Endometrial microvascular endothelial cells (primary cell): Measurements from ENCODE around the gene CACNA1C. TPM values are rescaled to one million over a fixed set of nuclear protein-coding genes. Genes with fewer than 3 reads are reported as not detected.

ENCODE experiments used
- in situ Hi-C: cut with HindIII; loops from 2 replicates; pipeline ENCODE4 v1.10.0; 2017; ENCODE audit warnings: low sequenced_read_pairs, low pct_unique_long_range_greater_than_20kb; ENCODE audit errors: inconsistent ontology term
- total RNA-seq: library from RNA; depleted of rRNA; stranded (reverse); fragments of >200 nt; gene quantifications from one replicate; pipeline ENCODE4 v1.2.3, GENCODE V29; 2015; ENCODE audit errors: inconsistent ontology term

CACNA1C gene
- total RNA-seq, 1 donor from 2014 or later = not detected

GRCh38 chr12:2064071-2064507 lies 11.3 kb downstream of the CACNA1C start:
- in situ Hi-C loops = no loop called here

- in situ Hi-C loops = no loop called here
Measured at GRCh38 chr12:2068653-2069052, 15.9 kb downstream of the CACNA1C start.

GRCh38 chr12:2070440-2071045 lies 17.8 kb downstream of the CACNA1C start:
- in situ Hi-C loops = no loop called here

- in situ Hi-C loops = no loop called here
Measured at GRCh38 chr12:2074792-2075191, 22.0 kb downstream of the CACNA1C start.

GRCh38 chr12:2075508-2076195 lies 22.9 kb downstream of the CACNA1C start:
- in situ Hi-C loops = no loop called here

- in situ Hi-C loops = no loop called here
Measured at GRCh38 chr12:2076196-2076570, 23.4 kb downstream of the CACNA1C start.

- in situ Hi-C loops = no loop called here
Measured at GRCh38 chr12:2076728-2077127, 23.9 kb downstream of the CACNA1C start.

- in situ Hi-C loops = no loop called here
Measured at GRCh38 chr12:2080604-2081003, 27.8 kb downstream of the CACNA1C start.

- in situ Hi-C loops = no loop called here
Measured at GRCh38 chr12:2082321-2082720, 29.5 kb downstream of the CACNA1C start.

- in situ Hi-C loops = no loop called here
Measured at GRCh38 chr12:2083008-2083407, 30.2 kb downstream of the CACNA1C start.

- in situ Hi-C loops = no loop called here
Measured at GRCh38 chr12:2083561-2083960, 30.8 kb downstream of the CACNA1C start.

- in situ Hi-C loops = no loop called here
Measured at GRCh38 chr12:2084553-2085296, 31.9 kb downstream of the CACNA1C start.

- in situ Hi-C loops = no loop called here
Measured at GRCh38 chr12:2092354-2092753, 39.6 kb downstream of the CACNA1C start.

- in situ Hi-C loops = no loop called here
Measured at GRCh38 chr12:2092890-2093289, 40.1 kb downstream of the CACNA1C start.

GRCh38 chr12:2094597-2094996 lies 41.8 kb downstream of the CACNA1C start:
- in situ Hi-C loops = no loop called here

GRCh38 chr12:2095878-2096277 lies 43.1 kb downstream of the CACNA1C start:
- in situ Hi-C loops = no loop called here

GRCh38 chr12:2097617-2098016 lies 44.8 kb downstream of the CACNA1C start:
- in situ Hi-C loops = no loop called here

- in situ Hi-C loops = no loop called here
Measured at GRCh38 chr12:2098852-2099251, 46.1 kb downstream of the CACNA1C start.

GRCh38 chr12:2099595-2099994 lies 46.8 kb downstream of the CACNA1C start:
- in situ Hi-C loops = no loop called here

- in situ Hi-C loops = no loop called here
Measured at GRCh38 chr12:2101359-2101758, 48.6 kb downstream of the CACNA1C start.
